Nephron progenitor cell (in vitro differentiated cells): ENCODE measurements around the gene FBXW12.
"Not testable (repeated sequence)": the region's sequence is repeated elsewhere in the genome, so short reads cannot be mapped to it uniquely, and the experiment has no call there.

Experiments used
- DNase-seq: peaks from one replicate; pipeline ENCODE4 v3.0.0; 2021
- H3K27ac Mint-ChIP-seq: 2 replicates; pipeline ENCODE4 v1.8.0; 2021; ENCODE audit warnings: mild to moderate bottlenecking, moderate library complexity, mixed read lengths
- H3K27me3 Mint-ChIP-seq: 2 replicates; pipeline ENCODE4 v1.8.0; 2021; ENCODE audit warnings: mild to moderate bottlenecking, low read depth, mixed read lengths; ENCODE audit not compliant: poor library complexity
- H3K36me3 Mint-ChIP-seq: 2 replicates; pipeline ENCODE4 v1.8.0; 2021; ENCODE audit warnings: low read depth, mixed read lengths
- H3K4me1 Mint-ChIP-seq: 2 replicates; pipeline ENCODE4 v1.8.0; 2021; ENCODE audit warnings: mixed read lengths
- H3K4me3 Mint-ChIP-seq: 2 replicates; pipeline ENCODE4 v1.8.0; 2021; ENCODE audit warnings: mild to moderate bottlenecking, moderate library complexity, mixed read lengths
- H3K9me3 Mint-ChIP-seq: 2 replicates; pipeline ENCODE4 v1.8.0; 2021; ENCODE audit warnings: mild to moderate bottlenecking, moderate library complexity, mixed read lengths
- CTCF ChIP-seq: fragments of 200-600 bp; sonication (generic); IDR thresholded peaks from 2 replicates; pipeline ENCODE4 v1.5.0; 2021; ENCODE audit warnings: antibody characterized with exemption

FBXW12 gene

GRCh38 chr3:48397767-48398681, 26.0 kb downstream of the FBXW12 start:
- Mint-ChIP-seq H3K4me1 (peaks cover 4% of the 10 kb centered on the region), H3K9me3 (no peaks in the 10 kb centered on the region), H3K36me3 (peaks cover 10% of the 10 kb centered on the region), H3K4me3 (no peak overlapping the region), H3K27ac (no peak overlapping the region), H3K27me3 (peaks cover 9% of the 10 kb centered on the region)
- no peak for TF ChIP-seq CTCF
- DNase-seq: no peak

GRCh38 chr3:48398701-48399386, 26.8 kb downstream of the FBXW12 start:
- Mint-ChIP-seq H3K9me3 (no peaks in the 10 kb centered on the region), H3K4me1 (peaks cover 4% of the 10 kb centered on the region), H3K36me3 (peaks cover 10% of the 10 kb centered on the region), H3K4me3 (no peak overlapping the region), H3K27me3 (peaks cover 9% of the 10 kb centered on the region), H3K27ac (no peak overlapping the region)
- TF ChIP-seq CTCF: no peak
- DNase-seq: no peak

GRCh38 chr3:48399387-48400172, 27.6 kb downstream of the FBXW12 start:
- no peak for TF ChIP-seq CTCF
- H3K27ac Mint-ChIP-seq: no peak overlapping the region

GRCh38 chr3:48400824-48401433, 28.9 kb downstream of the FBXW12 start:
- Mint-ChIP-seq H3K4me1 (peaks cover 4% of the 10 kb centered on the region), H3K36me3 (peaks cover 14% of the 10 kb centered on the region), H3K27me3 (peaks cover 9% of the 10 kb centered on the region), H3K27ac (no peak overlapping the region), H3K4me3 (no peak overlapping the region), H3K9me3 (no peaks in the 10 kb centered on the region)
- TF ChIP-seq CTCF: peak; percentile 67
- peak; percentile 33 for DNase-seq

More at GRCh38 chr3:48399387-48400172, 27.6 kb downstream of the FBXW12 start:
- Mint-ChIP-seq H3K9me3 (no peaks in the 10 kb centered on the region), H3K4me3 (no peak overlapping the region), H3K36me3 (peaks cover 10% of the 10 kb centered on the region), H3K27me3 (peaks cover 9% of the 10 kb centered on the region), H3K4me1 (peaks cover 4% of the 10 kb centered on the region)
- DNase-seq: no peak

GRCh38 chr3:48401434-48401901, 29.4 kb downstream of the FBXW12 start:
- H3K27ac Mint-ChIP-seq, H3K4me1 Mint-ChIP-seq, H3K9me3 Mint-ChIP-seq, DNase-seq, H3K4me3 Mint-ChIP-seq, H3K27me3 Mint-ChIP-seq: not testable (repeated sequence)
- peaks cover 14% of the 10 kb centered on the region for H3K36me3 Mint-ChIP-seq
